LNCaP clone FGC (cell line): ENCODE data around the gene SPTSSB.

Experiments used
- DNase-seq: peaks from one replicate; pipeline ENCODE4 v3.0.0-alpha.2; 2011; ENCODE audit warnings: low read depth
- H3K4me3 ChIP-seq: 2 replicates; pipeline ENCODE4 v1.5.1; 2011; ENCODE audit warnings: mild to moderate bottlenecking, low read depth, low read length, control low read depth
- CTCF ChIP-seq: IDR thresholded peaks from 2 replicates; pipeline ENCODE4 v1.5.1; 2012; ENCODE audit warnings: mild to moderate bottlenecking; ENCODE audit not compliant: control insufficient read depth, insufficient read depth; ENCODE audit errors: extremely low read depth

SPTSSB gene

GRCh38 chr3:161350916-161351315 lies 20.4 kb downstream of the SPTSSB start:
- no peak for TF ChIP-seq CTCF
- no peak overlapping the region for H3K4me3 ChIP-seq
- DNase-seq: no peak

- TF ChIP-seq CTCF: no peak
- no peak overlapping the region for H3K4me3 ChIP-seq
- no peak for DNase-seq
Observed at GRCh38 chr3:161349529-161350312, 21.6 kb downstream of the SPTSSB start.

DNA sequence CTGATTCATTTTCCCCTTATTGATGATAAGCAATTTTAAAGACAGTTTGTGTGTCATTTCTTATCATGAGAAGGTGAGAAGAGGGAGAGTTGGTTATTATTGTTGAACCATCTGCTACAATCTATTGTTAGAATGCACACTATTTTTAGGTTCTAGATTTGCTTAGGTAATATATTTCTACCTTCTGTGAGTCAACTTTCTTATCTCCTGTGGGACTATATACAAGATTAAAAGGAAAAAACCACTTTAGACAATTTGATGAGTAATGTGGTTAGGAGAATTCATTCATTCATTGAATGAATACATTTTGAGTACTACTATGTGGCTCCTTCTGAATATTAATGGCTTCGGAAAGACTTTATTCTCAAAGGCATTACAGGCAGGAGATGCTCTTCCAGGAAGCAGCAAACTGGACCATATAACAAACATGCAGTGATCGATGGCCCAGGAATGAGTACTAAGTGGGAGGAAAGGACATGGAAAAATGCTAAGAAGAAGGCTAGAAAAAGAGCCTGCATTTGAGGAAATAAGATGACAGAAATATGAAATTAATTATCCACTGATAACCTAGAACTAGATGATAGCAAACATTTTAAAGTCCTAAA lies 22.4 kb downstream of the SPTSSB start:
- no peak for DNase-seq
- H3K4me3 ChIP-seq: no peak overlapping the region
- no peak for TF ChIP-seq CTCF

- DNase-seq: no peak
- TF ChIP-seq CTCF: no peak
- H3K4me3 ChIP-seq: no peak overlapping the region
Observed at GRCh38 chr3:161347726-161348125, 23.6 kb downstream of the SPTSSB start.

- H3K4me3 ChIP-seq: no peak overlapping the region
- TF ChIP-seq CTCF: no peak
- DNase-seq: no peak
Observed at GRCh38 chr3:161345023-161345422, 26.3 kb downstream of the SPTSSB start.

DNA sequence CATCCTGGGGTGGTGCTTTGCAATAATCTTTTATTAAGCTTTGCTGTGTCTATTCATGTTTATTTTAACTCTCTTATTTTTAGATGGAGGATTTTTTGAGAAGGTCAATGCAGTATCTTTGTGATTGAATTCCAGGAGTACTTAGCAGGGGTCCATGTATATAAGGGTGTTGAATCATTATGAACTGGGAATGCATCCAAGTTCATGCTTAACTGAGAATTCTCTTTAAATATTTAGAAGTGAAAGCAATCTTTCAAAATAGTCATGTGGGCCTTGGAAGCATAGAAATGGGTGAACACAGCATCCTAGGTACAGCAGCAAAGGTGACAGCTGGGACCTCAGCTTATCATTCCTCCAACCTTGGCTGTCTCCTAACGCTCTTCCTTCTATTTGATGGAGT lies 27.3 kb downstream of the SPTSSB start:
- TF ChIP-seq CTCF: no peak
- H3K4me3 ChIP-seq: no peak overlapping the region
- no peak for DNase-seq
